ENCODE results near the gene MUS81.

MUS81 gene

DNA sequence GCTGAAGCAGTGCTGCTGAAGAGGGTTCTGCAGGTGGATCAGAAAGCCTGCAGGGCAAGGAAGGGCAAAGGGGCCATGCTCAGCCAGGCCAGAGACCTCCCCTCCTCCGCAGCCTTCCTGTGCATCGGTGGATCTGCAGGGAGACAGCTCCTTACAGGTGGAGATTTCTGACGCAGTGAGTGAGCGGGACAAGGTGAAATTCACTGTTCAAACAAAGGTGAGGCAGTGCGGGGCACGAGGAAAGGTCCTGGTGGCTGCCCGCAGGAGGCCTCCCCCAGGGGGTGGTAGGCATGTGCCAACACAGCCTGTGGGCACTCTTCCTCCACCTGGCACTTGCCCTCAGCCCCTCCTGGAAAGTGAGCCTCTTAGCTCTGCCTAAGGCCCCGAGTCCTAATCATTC, 10.9 kb upstream of the MUS81 start:
- in situ Hi-C loops (cut with MboI; ENCODE audit: low sequenced_read_pairs, unreplicated experiment) = no loop called here
- peak; percentile 19 for DNase-seq (ENCODE audit: low spot score)
- TF ChIP-seq, protein P1, sequence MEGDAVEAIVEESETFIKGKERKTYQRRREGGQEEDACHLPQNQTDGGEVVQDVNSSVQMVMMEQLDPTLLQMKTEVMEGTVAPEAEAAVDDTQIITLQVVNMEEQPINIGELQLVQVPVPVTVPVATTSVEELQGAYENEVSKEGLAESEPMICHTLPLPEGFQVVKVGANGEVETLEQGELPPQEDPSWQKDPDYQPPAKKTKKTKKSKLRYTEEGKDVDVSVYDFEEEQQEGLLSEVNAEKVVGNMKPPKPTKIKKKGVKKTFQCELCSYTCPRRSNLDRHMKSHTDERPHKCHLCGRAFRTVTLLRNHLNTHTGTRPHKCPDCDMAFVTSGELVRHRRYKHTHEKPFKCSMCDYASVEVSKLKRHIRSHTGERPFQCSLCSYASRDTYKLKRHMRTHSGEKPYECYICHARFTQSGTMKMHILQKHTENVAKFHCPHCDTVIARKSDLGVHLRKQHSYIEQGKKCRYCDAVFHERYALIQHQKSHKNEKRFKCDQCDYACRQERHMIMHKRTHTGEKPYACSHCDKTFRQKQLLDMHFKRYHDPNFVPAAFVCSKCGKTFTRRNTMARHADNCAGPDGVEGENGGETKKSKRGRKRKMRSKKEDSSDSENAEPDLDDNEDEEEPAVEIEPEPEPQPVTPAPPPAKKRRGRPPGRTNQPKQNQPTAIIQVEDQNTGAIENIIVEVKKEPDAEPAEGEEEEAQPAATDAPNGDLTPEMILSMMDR (IDR thresholded peaks at IDR 0.05; ENCODE audit: borderline replicate concordance, control extremely low read depth, extremely low read depth, insufficient read depth, missing control alignments) = no peak

DNA sequence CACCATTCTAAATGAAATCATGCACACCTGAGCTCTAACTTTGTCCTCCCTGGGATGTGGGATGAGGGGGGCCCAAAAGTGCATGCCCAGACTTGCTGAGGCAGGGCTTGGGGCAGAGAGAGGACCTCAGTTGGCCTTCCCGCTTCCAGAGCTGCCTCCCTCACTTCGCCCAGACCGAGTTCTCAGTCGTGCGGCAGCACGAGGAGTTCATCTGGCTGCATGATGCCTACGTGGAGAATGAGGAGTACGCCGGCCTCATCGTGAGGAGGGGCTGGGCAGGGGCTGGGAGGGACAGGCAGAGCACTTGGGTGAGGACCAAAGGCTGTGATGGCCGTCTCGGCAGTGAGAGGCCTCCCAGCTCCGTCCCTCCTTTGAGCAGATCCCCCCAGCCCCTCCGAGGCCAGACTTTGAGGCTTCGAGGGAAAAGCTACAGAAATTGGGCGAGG, 10.4 kb upstream of the MUS81 start:
- peak; percentile 21 for DNase-seq (ENCODE audit: low spot score)
- in situ Hi-C loops (cut with MboI; ENCODE audit: low sequenced_read_pairs, unreplicated experiment) = no loop called here
- TF ChIP-seq, protein P1 (IDR thresholded peaks at IDR 0.05; ENCODE audit: borderline replicate concordance, control extremely low read depth, extremely low read depth, insufficient read depth, missing control alignments) = no peak

DNA sequence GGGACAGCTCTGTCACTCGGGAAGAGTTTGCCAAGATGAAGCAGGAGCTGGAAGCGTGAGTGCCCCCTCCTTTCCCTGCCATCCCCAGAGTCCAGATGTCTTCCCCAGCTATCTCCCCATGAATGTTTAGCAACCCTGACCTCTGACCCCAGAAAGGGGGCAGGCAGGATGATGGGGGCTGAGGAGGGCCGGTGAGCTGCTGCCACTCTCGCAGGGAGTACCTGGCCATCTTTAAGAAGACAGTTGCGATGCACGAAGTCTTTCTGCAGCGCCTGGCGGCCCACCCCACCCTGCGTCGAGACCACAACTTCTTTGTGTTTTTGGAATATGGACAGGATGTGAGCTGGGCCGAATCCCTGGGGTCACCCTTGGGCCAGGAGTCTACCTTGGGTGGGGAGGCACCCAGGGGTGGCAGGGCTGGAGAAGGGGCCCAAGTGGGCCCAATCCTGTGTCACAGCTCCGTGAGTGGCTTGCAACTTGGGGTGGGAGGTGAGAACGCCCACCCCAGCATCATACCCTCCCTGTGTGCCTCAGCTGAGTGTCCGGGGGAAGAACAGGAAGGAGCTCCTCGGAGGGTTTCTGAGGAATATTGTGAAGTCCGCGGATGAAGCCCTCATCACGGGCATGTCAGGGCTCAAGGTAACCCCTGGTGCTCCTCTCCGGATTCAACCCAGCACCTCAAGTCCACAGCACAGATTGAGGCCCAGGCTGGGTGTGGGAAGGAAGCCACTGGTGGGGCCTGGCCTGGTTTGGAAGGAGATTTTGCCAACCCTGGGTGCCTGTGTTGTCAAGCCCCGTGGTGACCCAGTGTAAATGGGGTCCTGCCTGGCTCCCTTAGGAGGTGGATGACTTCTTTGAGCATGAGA, 9.8 kb upstream of the MUS81 start:
- in situ Hi-C loops (cut with MboI; ENCODE audit: low sequenced_read_pairs, unreplicated experiment) = no loop called here
- TF ChIP-seq, protein P1 (IDR thresholded peaks at IDR 0.05; ENCODE audit: borderline replicate concordance, control extremely low read depth, extremely low read depth, insufficient read depth, missing control alignments) = no peak
- DNase-seq (ENCODE audit: low spot score) = peak; percentile 30

DNA sequence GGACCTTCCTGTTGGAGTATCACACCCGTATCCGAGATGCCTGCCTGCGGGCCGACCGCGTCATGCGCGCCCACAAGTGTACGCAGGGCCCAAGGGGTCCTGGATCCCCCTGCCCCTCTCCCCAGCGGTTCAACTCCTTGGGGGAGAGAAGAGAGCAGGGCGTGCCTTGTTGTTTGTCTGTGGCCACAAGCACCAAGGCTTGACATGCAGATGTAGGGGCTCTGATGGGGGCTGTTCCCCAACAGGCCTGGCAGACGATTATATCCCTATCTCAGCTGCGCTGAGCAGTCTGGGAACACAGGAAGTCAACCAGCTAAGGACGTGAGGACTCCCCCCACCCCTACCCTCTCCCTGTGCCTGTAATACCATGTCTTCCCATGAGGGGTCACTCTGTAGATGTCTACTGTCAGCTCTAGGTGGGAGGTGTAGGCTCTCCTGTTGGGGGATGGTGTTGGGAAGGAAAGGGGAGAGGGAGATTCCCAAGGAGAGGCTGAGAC, 9.1 kb upstream of the MUS81 start:
- in situ Hi-C loops (cut with MboI; ENCODE audit: low sequenced_read_pairs, unreplicated experiment) = no loop called here
- TF ChIP-seq, protein P1 (IDR thresholded peaks at IDR 0.05; ENCODE audit: borderline replicate concordance, control extremely low read depth, extremely low read depth, insufficient read depth, missing control alignments) = no peak
- DNase-seq (ENCODE audit: low spot score) = peak; percentile 55

DNA sequence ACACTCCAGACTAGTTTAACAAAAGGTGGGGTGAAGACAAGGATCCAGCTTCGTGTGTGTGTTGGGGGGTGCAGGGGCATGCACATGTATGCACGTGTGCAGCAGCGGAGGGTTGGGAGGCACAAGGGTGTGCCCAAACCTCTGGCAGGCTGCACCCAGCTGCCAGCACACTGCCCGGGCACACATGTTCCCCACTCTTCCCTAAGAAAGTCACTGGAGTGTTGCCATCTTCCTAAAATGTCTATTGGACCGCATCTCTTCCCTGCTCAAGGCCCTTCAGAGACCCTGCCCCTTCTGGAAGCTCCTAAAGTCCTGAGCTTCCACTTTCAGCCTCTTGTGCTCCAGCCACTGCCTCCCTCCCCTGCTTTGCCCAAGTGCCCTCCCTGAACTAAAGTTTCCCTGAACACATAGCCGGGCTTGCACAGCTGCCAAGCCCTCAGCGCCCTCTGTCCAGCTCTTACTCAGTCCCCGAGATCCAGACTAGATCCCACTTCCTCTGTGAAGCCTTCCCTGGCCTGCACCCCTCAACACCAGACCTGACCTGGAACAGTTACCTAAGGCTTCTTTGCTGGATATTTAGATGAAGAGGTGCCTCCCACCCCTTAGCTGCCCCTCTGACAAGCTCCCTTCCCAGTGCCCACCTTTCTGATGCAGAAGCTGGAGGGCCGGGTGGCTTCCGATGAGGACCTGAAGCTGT, 8.3 kb upstream of the MUS81 start:
- TF ChIP-seq, protein P1 (IDR thresholded peaks at IDR 0.05; ENCODE audit: borderline replicate concordance, control extremely low read depth, extremely low read depth, insufficient read depth, missing control alignments) = no peak
- in situ Hi-C loops (cut with MboI; ENCODE audit: low sequenced_read_pairs, unreplicated experiment) = no loop called here
- DNase-seq (ENCODE audit: low spot score) = no peak

DNA sequence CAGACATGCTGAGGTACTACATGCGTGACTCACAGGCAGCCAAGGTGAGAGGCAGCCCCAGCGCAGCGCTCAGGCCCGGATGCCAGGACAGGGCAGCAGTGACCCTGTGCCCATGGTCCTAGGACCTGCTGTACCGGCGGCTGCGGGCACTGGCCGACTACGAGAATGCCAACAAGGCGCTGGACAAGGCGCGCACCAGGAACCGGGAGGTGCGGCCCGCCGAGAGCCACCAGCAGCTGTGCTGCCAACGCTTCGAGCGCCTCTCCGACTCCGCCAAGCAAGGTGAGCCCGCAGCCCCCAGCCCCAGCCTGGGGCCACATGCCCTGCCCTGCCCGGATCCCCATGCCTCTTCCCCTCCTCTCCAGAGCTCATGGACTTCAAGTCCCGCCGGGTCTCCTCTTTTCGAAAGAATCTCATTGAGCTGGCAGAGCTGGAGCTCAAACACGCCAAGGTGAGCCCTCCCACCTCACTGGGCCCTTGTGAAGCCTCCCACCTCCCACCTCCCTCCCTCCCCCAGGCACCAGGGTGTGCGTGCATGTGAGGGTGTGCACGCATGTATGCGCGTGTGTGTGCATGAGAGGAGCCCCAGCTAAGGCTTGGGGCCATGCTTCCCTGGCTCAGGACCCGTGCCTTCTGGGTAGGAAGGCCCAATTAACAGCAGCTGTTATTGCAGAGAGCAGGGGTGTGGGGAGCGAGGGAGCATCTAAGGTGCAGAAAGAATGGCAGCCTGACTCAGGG, 7.6 kb upstream of the MUS81 start:
- TF ChIP-seq, protein P1 (IDR thresholded peaks at IDR 0.05; ENCODE audit: borderline replicate concordance, control extremely low read depth, extremely low read depth, insufficient read depth, missing control alignments) = no peak

More for the DNA sequence above, 7.6 kb upstream of the MUS81 start:
- DNase-seq (ENCODE audit: low spot score) = no peak
- in situ Hi-C loops (cut with MboI; ENCODE audit: low sequenced_read_pairs, unreplicated experiment) = no loop called here
